ENCODE data around the gene TCP1. TPM values are rescaled to one million over a fixed set of nuclear protein-coding genes. Genes with fewer than 3 reads are reported as not detected.

The TCP1 gene
- polyA plus RNA-seq, 1 donor from 2014 or later = 379 TPM

- H2AFZ ChIP-seq (ENCODE audit: low read depth, low read length) = no peak overlapping the region
- H3K4me2 ChIP-seq (ENCODE audit: low read length) = no peak overlapping the region
- H3K79me2 ChIP-seq (replicated peaks; ENCODE audit: insufficient read depth, low read length) = no peaks in the 10 kb centered on the region
- TF ChIP-seq MXI1 (conservative IDR thresholded peaks at IDR 0.05; ENCODE audit: poor library complexity, severe bottlenecking) = no peak
- no peak for TF ChIP-seq RAD21 (conservative IDR thresholded peaks at IDR 0.05)
- TF ChIP-seq EP300 (conservative IDR thresholded peaks at IDR 0.05; ENCODE audit: poor library complexity, severe bottlenecking) = no peak
- no peaks in the 10 kb centered on the region for H3K36me3 ChIP-seq (ENCODE audit: insufficient read depth, low read length)
- no peaks in the 10 kb centered on the region for H3K9me3 ChIP-seq (ENCODE audit: low read length)
- H3K27me3 ChIP-seq (ENCODE audit: insufficient read depth, low read depth, low read length) = no peaks in the 10 kb centered on the region
- H3K4me3 ChIP-seq (ENCODE audit: low read length) = no peak overlapping the region
- H3K9me2 ChIP-seq (ENCODE audit: insufficient read depth, low read length) = no peaks in the 10 kb centered on the region
- H3F3A ChIP-seq (ENCODE audit: insufficient read depth, low read length, poor library complexity, severe bottlenecking) = no peaks in the 10 kb centered on the region
- H4K20me1 ChIP-seq (ENCODE audit: insufficient read depth) = no peaks in the 10 kb centered on the region
- H3K9ac ChIP-seq (ENCODE audit: low read length) = no peak overlapping the region
- no peak overlapping the region for H3K27ac ChIP-seq (ENCODE audit: low read length)
These were observed 38.7 kb upstream of the TCP1 start for GRCh38 chr6:159828074-159828473.

GRCh38 chr6:159826968-159827647 lies 37.7 kb upstream of the TCP1 start:
- Histone ChIP-seq H3K79me2 (replicated peaks; ENCODE audit: insufficient read depth, low read length) (no peaks in the 10 kb centered on the region), H3F3A (ENCODE audit: insufficient read depth, low read length, poor library complexity, severe bottlenecking) (no peaks in the 10 kb centered on the region), H3K36me3 (ENCODE audit: insufficient read depth, low read length) (no peaks in the 10 kb centered on the region), H3K9me3 (ENCODE audit: low read length) (no peaks in the 10 kb centered on the region), H3K9me2 (ENCODE audit: insufficient read depth, low read length) (no peaks in the 10 kb centered on the region), H3K4me3 (ENCODE audit: low read length) (no peak overlapping the region), H3K27me3 (ENCODE audit: insufficient read depth, low read depth, low read length) (no peaks in the 10 kb centered on the region), H3K27ac (ENCODE audit: low read length) (no peak overlapping the region), H3K9ac (ENCODE audit: low read length) (no peak overlapping the region), H3K4me2 (ENCODE audit: low read length) (no peak overlapping the region), H4K20me1 (ENCODE audit: insufficient read depth) (no peaks in the 10 kb centered on the region), H2AFZ (ENCODE audit: low read depth, low read length) (no peak overlapping the region)
- TF ChIP-seq REST (IDR thresholded peaks at IDR 0.05; ENCODE audit: borderline replicate concordance) = no peak
- TF ChIP-seq, protein P1, sequence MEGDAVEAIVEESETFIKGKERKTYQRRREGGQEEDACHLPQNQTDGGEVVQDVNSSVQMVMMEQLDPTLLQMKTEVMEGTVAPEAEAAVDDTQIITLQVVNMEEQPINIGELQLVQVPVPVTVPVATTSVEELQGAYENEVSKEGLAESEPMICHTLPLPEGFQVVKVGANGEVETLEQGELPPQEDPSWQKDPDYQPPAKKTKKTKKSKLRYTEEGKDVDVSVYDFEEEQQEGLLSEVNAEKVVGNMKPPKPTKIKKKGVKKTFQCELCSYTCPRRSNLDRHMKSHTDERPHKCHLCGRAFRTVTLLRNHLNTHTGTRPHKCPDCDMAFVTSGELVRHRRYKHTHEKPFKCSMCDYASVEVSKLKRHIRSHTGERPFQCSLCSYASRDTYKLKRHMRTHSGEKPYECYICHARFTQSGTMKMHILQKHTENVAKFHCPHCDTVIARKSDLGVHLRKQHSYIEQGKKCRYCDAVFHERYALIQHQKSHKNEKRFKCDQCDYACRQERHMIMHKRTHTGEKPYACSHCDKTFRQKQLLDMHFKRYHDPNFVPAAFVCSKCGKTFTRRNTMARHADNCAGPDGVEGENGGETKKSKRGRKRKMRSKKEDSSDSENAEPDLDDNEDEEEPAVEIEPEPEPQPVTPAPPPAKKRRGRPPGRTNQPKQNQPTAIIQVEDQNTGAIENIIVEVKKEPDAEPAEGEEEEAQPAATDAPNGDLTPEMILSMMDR (IDR thresholded peaks at IDR 0.05; ENCODE audit: poor library complexity, severe bottlenecking) = no peak
- no peak for TF ChIP-seq POLR2AphosphoS5 (IDR thresholded peaks at IDR 0.05)
- TF ChIP-seq MXI1 (conservative IDR thresholded peaks at IDR 0.05; ENCODE audit: poor library complexity, severe bottlenecking) = no peak
- TF ChIP-seq EP300 (conservative IDR thresholded peaks at IDR 0.05; ENCODE audit: poor library complexity, severe bottlenecking) = no peak
- TF ChIP-seq TAF1 (IDR thresholded peaks at IDR 0.05; ENCODE audit: low read depth) = no peak
- TF ChIP-seq SMC3 (conservative IDR thresholded peaks at IDR 0.05; ENCODE audit: poor library complexity) = no peak

GRCh38 chr6:159826004-159826403 lies 36.6 kb upstream of the TCP1 start:
- H3F3A ChIP-seq (ENCODE audit: insufficient read depth, low read length, poor library complexity, severe bottlenecking) = no peaks in the 10 kb centered on the region
- no peak overlapping the region for H3K9ac ChIP-seq (ENCODE audit: low read length)
- H3K4me2 ChIP-seq (ENCODE audit: low read length) = no peak overlapping the region
- no peaks in the 10 kb centered on the region for H3K9me3 ChIP-seq (ENCODE audit: low read length)
- no peaks in the 10 kb centered on the region for H3K27me3 ChIP-seq (ENCODE audit: insufficient read depth, low read depth, low read length)
- no peaks in the 10 kb centered on the region for H3K9me2 ChIP-seq (ENCODE audit: insufficient read depth, low read length)
- TF ChIP-seq EP300 (conservative IDR thresholded peaks at IDR 0.05; ENCODE audit: poor library complexity, severe bottlenecking) = no peak
- no peak for TF ChIP-seq POLR2AphosphoS5 (IDR thresholded peaks at IDR 0.05)
- no peak for TF ChIP-seq TAF1 (IDR thresholded peaks at IDR 0.05; ENCODE audit: low read depth)
- TF ChIP-seq RAD21 (conservative IDR thresholded peaks at IDR 0.05) = no peak
- TF ChIP-seq, protein P1 (IDR thresholded peaks at IDR 0.05; ENCODE audit: poor library complexity, severe bottlenecking) = no peak
- no peak for TF ChIP-seq SMC3 (conservative IDR thresholded peaks at IDR 0.05; ENCODE audit: poor library complexity)
- no peak for TF ChIP-seq REST (IDR thresholded peaks at IDR 0.05; ENCODE audit: borderline replicate concordance)
- no peak for TF ChIP-seq MXI1 (conservative IDR thresholded peaks at IDR 0.05; ENCODE audit: poor library complexity, severe bottlenecking)
- TF ChIP-seq EZH2 (IDR thresholded peaks at IDR 0.05; ENCODE audit: borderline replicate concordance, insufficient read depth, low read length, poor library complexity, severe bottlenecking) = no peak
- no peak overlapping the region for H3K4me3 ChIP-seq (ENCODE audit: low read length)
- no peaks in the 10 kb centered on the region for H4K20me1 ChIP-seq (ENCODE audit: insufficient read depth)
- H3K79me2 ChIP-seq (replicated peaks; ENCODE audit: insufficient read depth, low read length) = no peaks in the 10 kb centered on the region
- H3K36me3 ChIP-seq (ENCODE audit: insufficient read depth, low read length) = no peaks in the 10 kb centered on the region
- H3K27ac ChIP-seq (ENCODE audit: low read length) = no peak overlapping the region
- H2AFZ ChIP-seq (ENCODE audit: low read depth, low read length) = no peak overlapping the region

Data from neural cell (in vitro differentiated cells).